GM18517 (cell line): ENCODE results near the gene SLC17A1.

Experiments used
- ATAC-seq: cut with Tn5 transposase; IDR thresholded peaks from one replicate; pipeline ENCODE4 v1.9.1; 2021; ENCODE audit warnings: mild to moderate bottlenecking, moderate library complexity; ENCODE audit not compliant: unreplicated experiment

Gene SLC17A1

GRCh38 chr6:25832670-25833069 is 818 bp upstream of the SLC17A1 start:
- no peak for ATAC-seq

- ATAC-seq = no peak
These were observed 433 bp upstream of the SLC17A1 start for GRCh38 chr6:25832307-25832662.

GRCh38 chr6:25830458-25830857 is 1.4 kb downstream of the SLC17A1 start:
- ATAC-seq = no peak

GRCh38 chr6:25829375-25829774 is 2.5 kb downstream of the SLC17A1 start:
- no peak for ATAC-seq

GRCh38 chr6:25821341-25821740 is 10.5 kb downstream of the SLC17A1 start:
- no peak for ATAC-seq

DNA sequence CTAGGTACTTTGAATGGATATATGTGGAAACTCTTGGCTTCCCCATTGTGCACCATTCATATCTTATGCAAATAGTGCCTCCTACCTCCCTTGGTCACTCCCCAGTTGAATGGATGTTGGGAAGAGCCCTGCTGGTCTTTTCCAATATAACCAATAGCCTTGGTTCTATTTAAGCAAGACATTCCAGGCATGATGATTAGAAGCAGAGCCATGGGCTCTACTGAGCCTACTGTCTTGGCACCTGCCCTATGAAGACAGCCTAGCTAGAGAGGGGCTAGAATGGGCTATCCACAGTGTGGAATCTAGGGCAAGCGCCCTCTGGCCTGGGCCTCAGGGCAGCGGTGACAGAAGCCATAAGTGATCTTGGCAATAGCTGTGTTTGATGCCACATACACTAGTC is 15.6 kb downstream of the SLC17A1 start:
- no peak for ATAC-seq

- ATAC-seq = no peak
These were observed 16.7 kb downstream of the SLC17A1 start for GRCh38 chr6:25815194-25815593.

DNA sequence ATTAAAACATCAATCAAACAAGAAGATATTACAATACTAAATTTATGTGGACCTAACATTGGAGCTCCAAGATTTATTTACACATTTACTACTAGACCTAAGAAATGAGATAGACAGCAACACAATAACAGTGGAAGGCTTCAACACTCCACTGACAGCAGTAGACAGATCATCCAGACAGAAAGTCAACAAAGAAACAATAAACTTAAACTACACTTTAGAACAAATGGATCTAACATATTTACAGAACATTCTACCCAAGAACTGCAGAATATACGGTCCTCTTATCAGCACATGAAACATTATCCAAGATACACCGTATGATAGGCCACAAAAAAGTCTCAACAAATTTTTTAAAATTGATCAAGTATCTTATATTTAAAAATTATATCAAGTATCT is 27.0 kb downstream of the SLC17A1 start:
- no peak for ATAC-seq

GRCh38 chr6:25801436-25801835 is 30.4 kb downstream of the SLC17A1 start:
- no peak for ATAC-seq

- ATAC-seq = no peak
These were observed 37.1 kb downstream of the SLC17A1 start for GRCh38 chr6:25794784-25795183.

DNA sequence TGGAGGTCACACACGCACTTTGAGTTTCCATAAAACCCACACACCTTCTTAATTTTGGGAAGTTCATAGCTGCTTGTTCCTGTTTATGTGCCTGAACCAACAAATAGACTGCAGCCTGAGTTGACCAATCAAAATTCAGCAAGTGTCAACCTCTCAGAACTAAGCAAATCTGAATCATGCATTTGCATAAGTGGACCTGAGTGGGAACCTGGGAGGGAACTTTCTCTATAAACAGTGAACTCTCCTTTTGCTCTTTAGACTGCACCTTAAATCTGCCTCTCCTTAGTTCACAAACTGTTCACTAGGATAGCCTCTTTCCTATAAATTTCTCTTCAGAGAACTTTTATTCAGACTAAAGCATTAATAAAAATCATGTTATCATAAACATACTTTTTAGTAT is 37.9 kb downstream of the SLC17A1 start:
- no peak for ATAC-seq

DNA sequence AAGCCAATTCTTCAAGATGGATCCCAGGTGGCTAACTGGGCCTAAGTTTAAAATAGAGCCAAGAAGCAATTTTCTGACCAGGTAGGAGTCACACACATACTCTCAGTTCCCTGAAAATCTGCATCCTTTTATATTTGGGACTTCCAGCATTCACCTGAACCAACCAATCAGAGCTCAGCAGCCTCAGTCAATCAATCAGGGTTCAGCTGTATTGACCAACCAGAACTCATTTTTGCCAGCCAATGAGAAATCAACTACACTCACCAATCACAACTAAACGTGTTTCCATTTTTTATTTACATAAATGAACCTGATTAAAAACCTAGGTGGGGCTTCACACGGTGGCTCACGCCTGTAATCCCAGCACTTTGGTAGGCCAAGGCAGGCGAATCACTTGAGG is 39.8 kb downstream of the SLC17A1 start:
- no peak for ATAC-seq

GRCh38 chr6:25789475-25789874 is 42.4 kb downstream of the SLC17A1 start:
- ATAC-seq = no peak

- no peak for ATAC-seq
These were observed 43.4 kb downstream of the SLC17A1 start for GRCh38 chr6:25788305-25788922.

GRCh38 chr6:25787428-25787827 is 44.4 kb downstream of the SLC17A1 start:
- ATAC-seq = no peak

- no peak for ATAC-seq
These were observed 50.7 kb downstream of the SLC17A1 start for GRCh38 chr6:25781134-25781533.

DNA sequence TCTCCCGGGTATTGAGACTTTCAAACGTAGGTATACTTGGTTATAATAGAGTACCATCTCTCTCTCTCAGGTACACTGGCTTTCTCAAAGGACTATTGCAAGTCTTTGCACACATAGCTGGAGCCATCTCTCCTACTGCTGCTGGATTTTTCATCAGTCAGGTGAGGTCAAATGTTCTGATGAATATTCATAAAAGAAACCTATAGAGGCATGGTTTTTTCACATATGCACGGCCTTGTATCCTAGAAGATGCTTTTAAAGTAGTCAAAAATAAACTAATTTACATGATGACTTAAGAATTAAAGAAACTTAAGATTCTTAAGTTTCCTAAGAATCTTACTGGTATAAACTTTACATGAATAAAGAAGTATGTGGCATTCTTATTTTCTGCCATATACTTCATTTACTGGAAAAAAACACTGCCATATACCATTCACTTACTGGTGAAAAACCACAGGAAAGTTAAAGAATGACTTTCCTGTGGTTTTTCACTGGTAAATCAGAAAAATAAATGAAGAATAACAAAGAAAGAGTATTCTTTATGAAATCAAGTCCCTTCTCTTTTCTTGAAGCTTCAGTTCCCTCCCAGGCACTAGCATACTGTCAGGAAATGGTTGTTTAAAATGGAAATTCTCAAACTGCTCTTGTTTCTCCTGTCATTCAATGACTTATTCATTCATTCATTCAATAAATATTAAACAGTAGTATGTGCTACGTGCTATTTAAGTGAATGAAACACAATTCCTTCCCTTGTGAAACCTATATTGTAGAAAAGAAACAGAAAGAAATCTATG is 53.8 kb downstream of the SLC17A1 start:
- ATAC-seq = no peak

DNA sequence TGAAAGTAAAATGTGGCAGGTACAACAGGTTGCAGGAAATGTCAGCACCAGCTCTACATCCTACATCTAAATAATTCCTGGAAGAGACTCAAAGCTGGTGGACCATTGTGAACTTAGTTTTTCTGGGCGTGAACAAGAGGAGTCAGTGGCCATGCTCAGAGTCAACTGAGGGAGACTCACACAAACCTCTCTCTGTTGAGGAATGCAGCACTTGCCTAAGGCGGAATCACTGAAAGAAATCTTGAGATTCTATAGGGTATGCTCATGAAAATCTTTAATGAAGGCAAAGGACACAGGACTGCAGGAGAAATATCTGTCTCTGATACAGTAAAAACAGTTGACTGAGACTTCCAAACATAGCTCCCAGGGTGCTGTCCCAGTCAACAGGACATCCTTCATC is 54.8 kb downstream of the SLC17A1 start:
- ATAC-seq = no peak

DNA sequence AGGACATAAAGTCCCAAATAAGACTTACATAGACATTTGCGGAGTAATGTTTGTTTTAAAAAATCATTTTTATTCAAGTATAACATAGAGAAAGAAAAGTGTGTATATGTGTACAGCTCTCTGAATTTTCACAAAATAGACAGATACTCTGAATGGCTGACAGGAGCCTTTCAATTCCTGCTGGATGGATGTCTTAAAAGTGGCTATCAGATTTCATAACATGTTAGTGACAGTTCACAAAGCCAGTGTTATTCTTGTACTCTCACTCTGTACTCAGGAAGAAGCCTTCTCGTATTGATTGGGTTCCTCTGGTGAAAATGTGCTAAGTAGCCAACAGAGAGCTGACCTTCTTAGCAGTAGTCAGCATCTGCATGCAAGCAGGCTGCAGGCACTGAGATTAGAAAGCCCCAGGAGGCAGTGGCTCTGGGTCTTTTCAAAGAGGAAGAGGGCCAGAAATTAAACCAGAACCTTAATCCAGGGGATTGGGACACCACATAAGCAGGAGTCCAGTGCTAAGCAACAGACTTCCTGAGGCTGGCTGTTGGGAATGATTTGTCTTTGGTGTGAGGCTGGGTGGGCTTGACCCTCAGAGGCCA is 57.6 kb downstream of the SLC17A1 start:
- ATAC-seq = no peak

DNA sequence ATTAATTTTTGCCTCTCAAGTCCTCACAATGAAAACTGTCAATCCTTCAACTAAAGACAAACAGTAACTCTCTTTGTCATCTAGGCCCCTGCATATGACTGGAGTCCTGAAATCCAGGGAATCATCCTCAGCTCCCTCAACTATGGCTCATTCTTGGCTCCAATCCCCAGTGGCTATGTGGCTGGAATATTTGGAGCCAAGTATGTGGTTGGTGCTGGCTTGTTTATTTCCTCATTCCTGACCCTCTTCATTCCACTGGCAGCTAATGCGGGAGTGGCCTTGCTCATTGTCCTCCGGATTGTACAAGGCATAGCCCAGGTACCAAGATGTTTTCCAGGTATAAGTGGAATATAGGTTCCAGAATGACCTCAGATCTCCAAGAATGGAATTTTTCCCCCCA is 61.9 kb downstream of the SLC17A1 start:
- ATAC-seq = no peak

DNA sequence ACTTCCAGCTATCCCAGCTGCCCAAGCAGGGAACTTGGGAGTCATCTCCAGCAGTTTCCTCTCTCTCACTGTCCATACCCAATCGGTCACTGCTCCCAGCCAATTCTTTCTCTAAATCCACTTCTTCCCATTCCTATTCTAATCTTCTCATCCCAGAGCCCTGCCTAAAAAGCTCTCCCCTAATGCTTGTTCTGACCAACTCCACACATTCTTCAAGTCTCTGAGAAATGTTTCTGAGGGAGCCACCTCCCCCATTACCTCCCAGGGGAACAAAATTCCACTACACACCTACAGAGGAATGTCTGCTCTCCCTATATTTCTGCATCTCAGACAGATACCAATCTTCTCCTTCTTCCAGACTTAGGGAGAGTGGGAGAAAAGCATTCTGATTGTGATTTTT is 63.3 kb downstream of the SLC17A1 start:
- ATAC-seq = no peak

GRCh38 chr6:25764611-25765010 is 67.2 kb downstream of the SLC17A1 start:
- no peak for ATAC-seq
